ENCODE measurements around the gene C2CD2.

The C2CD2 gene

GRCh38 chr21:41890355-41890754 lies 63.5 kb downstream of the C2CD2 start:
- H3K9me3 Mint-ChIP-seq, result no peaks in the 10 kb centered on the region
- peaks cover 6% of the 10 kb centered on the region for H3K27me3 Mint-ChIP-seq (ENCODE audit: low read depth)
- no peaks in the 10 kb centered on the region for H3K36me3 Mint-ChIP-seq (ENCODE audit: low read depth)
- H3K27ac Mint-ChIP-seq, result no peak overlapping the region
- peaks cover under 1% of the 10 kb centered on the region for H3K4me1 Mint-ChIP-seq (ENCODE audit: low read depth)
- H3K4me3 Mint-ChIP-seq, result no peak overlapping the region

- H3K9me3 Mint-ChIP-seq, result no peaks in the 10 kb centered on the region
- no peak overlapping the region for H3K4me3 Mint-ChIP-seq
- H3K27ac Mint-ChIP-seq, result no peak overlapping the region
- H3K27me3 Mint-ChIP-seq (ENCODE audit: low read depth), result peaks cover 8% of the 10 kb centered on the region
- no peaks in the 10 kb centered on the region for H3K36me3 Mint-ChIP-seq (ENCODE audit: low read depth)
- H3K4me1 Mint-ChIP-seq (ENCODE audit: low read depth), result peaks cover 2% of the 10 kb centered on the region
These were observed 65.0 kb downstream of the C2CD2 start for GRCh38 chr21:41888749-41889376.

DNA sequence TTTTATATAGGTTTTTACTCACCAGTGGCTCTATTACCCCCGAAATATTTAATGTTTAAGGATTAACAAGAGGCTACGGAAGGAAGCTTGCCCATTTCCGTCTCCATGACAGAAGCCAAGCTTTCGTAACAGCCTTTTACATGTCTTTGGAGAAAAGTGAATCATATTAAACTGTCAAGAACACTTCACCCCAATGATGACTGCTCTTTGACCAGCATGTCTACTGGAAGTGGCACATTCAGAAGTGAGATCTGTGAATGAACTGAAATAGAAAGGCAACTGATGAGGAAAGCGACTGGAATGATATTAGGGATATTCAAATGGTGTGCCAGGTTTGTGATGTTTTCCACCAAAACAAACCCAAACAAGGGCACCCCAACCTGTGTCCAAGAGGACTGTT lies 66.2 kb downstream of the C2CD2 start:
- peaks cover 8% of the 10 kb centered on the region for H3K27me3 Mint-ChIP-seq (ENCODE audit: low read depth)
- no peak overlapping the region for H3K27ac Mint-ChIP-seq
- no peak overlapping the region for H3K4me3 Mint-ChIP-seq
- no peaks in the 10 kb centered on the region for H3K9me3 Mint-ChIP-seq
- peaks cover 2% of the 10 kb centered on the region for H3K4me1 Mint-ChIP-seq (ENCODE audit: low read depth)
- H3K36me3 Mint-ChIP-seq (ENCODE audit: low read depth), result no peaks in the 10 kb centered on the region

DNA sequence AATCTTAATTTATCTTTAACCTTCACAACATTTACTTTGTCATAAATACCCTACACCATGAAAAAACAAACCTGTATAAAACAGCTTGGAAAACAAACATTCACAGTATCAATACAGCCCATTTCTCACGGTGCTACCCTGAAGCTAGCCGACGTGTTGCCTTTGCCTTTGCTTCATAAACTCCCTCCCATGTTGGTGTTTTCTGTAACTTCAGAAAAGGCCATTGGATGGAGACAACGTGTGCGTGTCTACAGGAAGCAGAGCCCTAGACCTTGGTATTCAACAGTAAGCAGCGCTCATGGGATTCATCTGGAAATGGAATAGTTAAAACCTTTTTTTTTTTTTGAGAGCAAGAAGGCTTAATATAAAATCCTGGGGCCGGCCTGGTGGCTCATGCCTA lies 67.5 kb downstream of the C2CD2 start:
- Mint-ChIP-seq H3K36me3 (ENCODE audit: low read depth) (no peaks in the 10 kb centered on the region), H3K27ac (no peak overlapping the region), H3K4me1 (ENCODE audit: low read depth) (peaks cover 2% of the 10 kb centered on the region), H3K4me3 (no peak overlapping the region), H3K27me3 (ENCODE audit: low read depth) (peaks cover 8% of the 10 kb centered on the region), H3K9me3 (no peaks in the 10 kb centered on the region)

GRCh38 chr21:41885341-41886024 lies 68.3 kb downstream of the C2CD2 start:
- no peak overlapping the region for H3K4me3 Mint-ChIP-seq
- H3K27me3 Mint-ChIP-seq (ENCODE audit: low read depth), result peaks cover 8% of the 10 kb centered on the region
- no peaks in the 10 kb centered on the region for H3K9me3 Mint-ChIP-seq
- peaks cover 2% of the 10 kb centered on the region for H3K4me1 Mint-ChIP-seq (ENCODE audit: low read depth)
- H3K36me3 Mint-ChIP-seq (ENCODE audit: low read depth), result no peaks in the 10 kb centered on the region
- H3K27ac Mint-ChIP-seq, result no peak overlapping the region

- Mint-ChIP-seq H3K36me3 (ENCODE audit: low read depth) (peaks cover 4% of the 10 kb centered on the region), H3K4me3 (no peak overlapping the region), H3K4me1 (ENCODE audit: low read depth) (peaks cover 6% of the 10 kb centered on the region), H3K27ac (no peak overlapping the region), H3K9me3 (no peaks in the 10 kb centered on the region), H3K27me3 (ENCODE audit: low read depth) (peaks cover 8% of the 10 kb centered on the region)
These were observed 69.3 kb downstream of the C2CD2 start for GRCh38 chr21:41884501-41885030.

DNA sequence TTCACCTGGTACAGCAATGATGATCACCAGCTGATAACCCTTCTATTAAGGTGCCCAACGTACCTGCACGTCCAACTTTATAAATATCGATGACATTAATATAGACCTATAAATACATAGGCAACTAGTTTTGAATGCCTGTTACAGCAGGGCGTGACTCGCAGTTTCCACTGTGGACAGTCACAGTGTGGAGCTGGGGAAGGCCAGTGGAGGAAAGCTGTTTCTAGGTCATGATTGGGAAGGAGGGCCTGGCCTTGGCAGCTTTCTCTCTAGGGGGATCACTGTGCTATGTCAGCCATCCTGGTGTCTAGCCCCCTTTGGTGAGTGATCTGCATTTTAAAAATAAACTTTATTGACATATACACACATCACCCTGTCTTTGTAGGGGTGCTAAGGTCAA lies 70.2 kb downstream of the C2CD2 start:
- Mint-ChIP-seq H3K27me3 (ENCODE audit: low read depth) (peaks cover 8% of the 10 kb centered on the region), H3K27ac (no peak overlapping the region), H3K4me3 (no peak overlapping the region), H3K4me1 (ENCODE audit: low read depth) (peaks cover 6% of the 10 kb centered on the region), H3K36me3 (ENCODE audit: low read depth) (peaks cover 4% of the 10 kb centered on the region), H3K9me3 (no peaks in the 10 kb centered on the region)

GRCh38 chr21:41881051-41881450 lies 72.8 kb downstream of the C2CD2 start:
- Mint-ChIP-seq H3K27me3 (ENCODE audit: low read depth) (peaks cover 8% of the 10 kb centered on the region), H3K27ac (no peak overlapping the region), H3K4me1 (ENCODE audit: low read depth) (peaks cover 18% of the 10 kb centered on the region), H3K4me3 (no peak overlapping the region), H3K36me3 (ENCODE audit: low read depth) (peaks cover 4% of the 10 kb centered on the region), H3K9me3 (no peaks in the 10 kb centered on the region)

GRCh38 chr21:41880153-41880552 lies 73.7 kb downstream of the C2CD2 start:
- H3K27me3 Mint-ChIP-seq (ENCODE audit: low read depth), result peaks cover under 1% of the 10 kb centered on the region
- H3K36me3 Mint-ChIP-seq (ENCODE audit: low read depth), result peaks cover 4% of the 10 kb centered on the region
- no peak overlapping the region for H3K27ac Mint-ChIP-seq

DNA sequence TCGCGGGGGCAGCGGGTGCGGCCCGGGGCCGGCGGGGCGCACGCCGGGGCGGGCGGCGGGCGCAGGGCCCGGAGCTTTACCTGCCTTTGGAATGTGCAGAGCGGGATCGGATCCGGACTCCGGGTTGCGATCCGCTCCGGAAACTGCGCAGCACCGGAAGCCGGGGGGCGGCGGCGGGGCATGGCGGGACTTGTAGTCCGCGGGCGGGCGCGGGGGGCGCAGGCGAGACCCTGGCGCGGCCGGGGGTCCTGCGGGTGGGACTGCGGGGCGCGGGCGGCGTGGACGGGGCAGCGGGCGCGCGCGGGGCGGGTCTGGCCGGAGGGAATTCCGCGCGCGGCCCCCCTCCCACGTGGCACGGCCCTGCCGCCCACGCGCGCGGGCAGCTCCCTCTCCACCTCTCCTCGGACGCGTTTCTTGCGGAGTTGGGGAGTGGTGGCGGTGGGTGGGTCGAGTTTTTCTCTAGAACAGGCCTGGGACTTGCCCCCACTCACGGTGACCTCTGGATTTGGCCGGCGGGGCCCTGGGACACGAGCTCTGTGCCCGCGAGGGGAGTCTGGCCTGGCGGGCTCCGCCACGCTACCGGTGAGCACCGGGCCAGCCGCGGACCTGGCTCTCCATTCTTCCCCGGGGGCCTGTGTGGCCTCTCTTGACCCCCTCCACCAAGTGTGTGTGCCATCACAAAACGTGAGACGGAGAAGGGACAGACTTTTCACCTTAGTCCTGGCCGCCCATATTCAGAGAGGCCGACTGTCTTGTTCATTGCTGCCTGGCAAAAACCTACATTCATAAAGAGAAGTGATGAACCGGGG lies 74.4 kb downstream of the C2CD2 start, which contains the start of gene PRDM15:
TSS of gene PRDM15 (minus strand) at position 155 of the 809 bp plus-strand sequence. CDS start 18,981 bp downstream, outside the sequence.
- peaks cover 18% of the 10 kb centered on the region for H3K4me1 Mint-ChIP-seq (ENCODE audit: low read depth)
- peak within 1 kb of the TSS; percentile 90 for H3K4me3 Mint-ChIP-seq
- H3K27me3 Mint-ChIP-seq (ENCODE audit: low read depth), result no peaks in the 10 kb centered on the region
- H3K27ac Mint-ChIP-seq, result peak within 1 kb of the TSS; percentile 98
- H3K9me3 Mint-ChIP-seq, result no peaks in the 10 kb centered on the region
- H3K36me3 Mint-ChIP-seq (ENCODE audit: low read depth), result peaks cover 4% of the 10 kb centered on the region

More at GRCh38 chr21:41880153-41880552, 73.7 kb downstream of the C2CD2 start:
- peak overlapping the region; percentile 90 for H3K4me3 Mint-ChIP-seq
- H3K4me1 Mint-ChIP-seq (ENCODE audit: low read depth), result peaks cover 18% of the 10 kb centered on the region
- no peaks in the 10 kb centered on the region for H3K9me3 Mint-ChIP-seq

DNA sequence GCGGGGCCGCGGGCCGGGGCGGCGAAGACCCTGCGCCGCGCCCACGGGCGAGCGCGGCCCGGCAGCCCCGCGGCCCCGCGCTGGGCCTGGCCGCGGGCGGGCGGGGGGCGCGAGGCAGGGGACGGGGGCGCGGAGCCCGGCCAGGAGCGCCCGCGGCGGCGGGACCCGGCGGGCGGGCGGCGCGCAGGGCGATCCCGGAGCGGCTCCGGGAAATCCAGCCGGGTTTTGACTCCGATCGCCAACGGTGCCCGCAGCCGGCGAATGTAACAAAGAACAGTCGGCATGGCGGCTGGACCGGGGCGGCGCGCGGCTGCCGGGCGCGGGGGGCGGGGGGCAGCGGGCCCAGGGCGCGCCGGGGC lies 75.0 kb downstream of the C2CD2 start:
- H3K27me3 Mint-ChIP-seq (ENCODE audit: low read depth), result no peaks in the 10 kb centered on the region
- peaks cover 18% of the 10 kb centered on the region for H3K4me1 Mint-ChIP-seq (ENCODE audit: low read depth)
- H3K4me3 Mint-ChIP-seq, result no peak overlapping the region
- no peak overlapping the region for H3K27ac Mint-ChIP-seq
- no peaks in the 10 kb centered on the region for H3K9me3 Mint-ChIP-seq
- H3K36me3 Mint-ChIP-seq (ENCODE audit: low read depth), result peaks cover 4% of the 10 kb centered on the region

- Mint-ChIP-seq H3K4me3 (peak overlapping the region; percentile 86), H3K4me1 (ENCODE audit: low read depth) (peaks cover 18% of the 10 kb centered on the region), H3K36me3 (ENCODE audit: low read depth) (peaks cover 4% of the 10 kb centered on the region), H3K9me3 (no peaks in the 10 kb centered on the region), H3K27ac (peak overlapping the region; percentile 79), H3K27me3 (ENCODE audit: low read depth) (no peaks in the 10 kb centered on the region)
These were observed 75.7 kb downstream of the C2CD2 start for GRCh38 chr21:41877901-41878830.

DNA sequence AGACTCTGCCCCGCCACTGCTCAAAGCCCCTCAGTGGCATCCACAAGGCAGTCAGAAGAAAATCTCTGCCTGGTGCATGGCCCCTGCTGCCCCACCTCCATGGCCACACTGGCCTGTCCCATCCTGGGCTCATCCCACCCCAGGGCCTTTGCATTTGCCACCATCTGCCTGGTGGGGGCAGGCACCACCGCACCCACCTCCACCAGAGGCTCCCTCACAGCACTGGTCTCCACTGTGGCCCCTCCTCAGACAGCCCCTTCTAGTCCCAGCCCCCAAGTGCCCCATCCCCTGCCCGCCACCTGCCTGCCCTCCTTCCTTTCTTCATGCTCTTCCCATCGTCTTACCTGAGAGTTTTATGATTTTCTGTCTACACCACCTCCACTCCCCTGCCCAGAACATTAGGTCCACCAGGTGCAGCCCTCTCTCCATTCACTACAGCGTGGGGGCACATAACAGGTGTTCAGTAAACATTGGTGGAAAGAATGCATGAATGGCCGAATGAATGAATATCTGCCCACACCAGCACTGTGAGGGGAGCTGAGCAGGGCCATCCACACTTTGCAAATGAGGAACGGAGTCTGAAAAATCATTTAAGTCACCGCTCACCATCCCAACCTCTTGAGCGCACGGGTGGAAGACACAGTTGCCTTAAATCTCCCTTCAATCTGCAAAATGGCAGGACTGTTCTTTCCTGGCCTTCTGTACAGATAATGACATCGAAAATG lies 76.7 kb downstream of the C2CD2 start:
- no peaks in the 10 kb centered on the region for H3K27me3 Mint-ChIP-seq (ENCODE audit: low read depth)
- H3K27ac Mint-ChIP-seq, result no peak overlapping the region
- peaks cover 4% of the 10 kb centered on the region for H3K36me3 Mint-ChIP-seq (ENCODE audit: low read depth)
- peak overlapping the region; percentile 86 for H3K4me3 Mint-ChIP-seq
- H3K9me3 Mint-ChIP-seq, result no peaks in the 10 kb centered on the region
- H3K4me1 Mint-ChIP-seq (ENCODE audit: low read depth), result peaks cover 18% of the 10 kb centered on the region
